Hematopoietic multipotent progenitor cell treated with erythropoietin and hydrocortisone succinate and interleukin-3 and kit ligand, for 4 days (in vitro differentiated cells): ENCODE data around the gene CHML.

Source experiments
- DNase-seq: peaks from one replicate; pipeline ENCODE4 v3.0.0-alpha.2; 2015

Gene CHML

DNA sequence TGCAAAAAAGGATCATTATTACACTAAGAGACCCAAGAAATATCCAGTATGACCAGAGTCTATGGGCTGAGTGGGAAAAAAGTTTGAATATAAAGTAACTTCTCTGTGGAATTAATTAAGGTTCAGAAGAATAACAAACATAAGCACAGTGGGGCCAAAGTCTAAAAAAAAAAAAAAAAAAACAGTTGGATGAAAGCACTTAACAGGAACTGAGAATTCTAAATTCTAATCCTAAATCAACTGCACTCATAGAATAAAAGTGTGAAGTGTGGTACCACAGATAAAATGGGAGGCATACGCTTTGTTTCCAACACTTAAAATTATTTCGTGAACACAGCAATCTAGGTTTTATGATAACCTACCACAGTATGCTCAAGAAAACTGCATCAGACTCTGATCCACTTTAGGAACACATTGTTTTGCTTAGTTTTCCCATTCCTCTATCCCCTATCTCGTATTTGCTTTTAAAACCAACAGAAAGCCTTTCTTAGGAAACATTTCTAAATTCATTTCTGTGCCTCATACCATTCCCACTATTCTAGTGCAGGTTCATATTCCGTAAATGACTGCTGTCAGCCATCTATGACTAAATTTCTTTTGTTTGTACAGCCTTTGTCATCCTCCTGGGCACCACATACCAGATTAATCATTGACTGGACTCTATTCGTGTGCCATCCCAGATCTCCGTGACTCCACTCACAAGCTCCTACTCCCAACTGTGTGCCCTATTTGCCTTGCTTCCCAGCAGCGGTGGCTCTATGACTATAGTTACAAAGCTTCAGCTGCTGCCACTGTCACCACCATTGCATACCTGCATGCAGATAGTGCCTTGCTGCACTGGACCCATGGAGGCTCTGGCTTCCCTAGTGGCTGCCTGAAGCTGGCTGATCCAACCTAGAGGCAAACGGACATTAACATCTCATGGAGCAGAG, 24.9 kb downstream of the CHML start:
- DNase-seq, result no peak

DNA sequence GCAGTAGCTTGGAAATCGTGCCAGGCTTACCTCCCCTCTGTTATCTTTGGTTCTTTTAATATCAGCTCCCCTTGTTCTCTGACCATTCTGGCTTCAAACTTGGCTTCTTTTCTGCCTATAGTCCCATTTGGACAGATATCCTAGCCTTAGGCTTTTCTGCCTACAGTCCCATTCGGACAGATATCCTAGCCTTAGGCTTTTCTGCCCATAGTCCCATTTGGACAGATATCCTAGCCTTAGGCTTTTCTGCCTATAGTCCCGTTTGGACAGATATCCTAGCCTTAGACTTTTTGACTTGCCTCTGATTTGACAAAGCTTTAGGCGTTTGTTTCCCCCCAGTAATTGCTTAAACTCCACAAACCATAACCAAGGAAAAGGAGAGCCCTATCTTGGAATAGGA, 25.6 kb downstream of the CHML start:
- no peak for DNase-seq

GRCh38 chr1:241614144-241614543, 26.0 kb downstream of the CHML start:
- no peak for DNase-seq

- DNase-seq, result no peak
Observed at GRCh38 chr1:241612533-241613477, 27.4 kb downstream of the CHML start.

GRCh38 chr1:241611736-241612135, 28.4 kb downstream of the CHML start:
- DNase-seq, result no peak

DNA sequence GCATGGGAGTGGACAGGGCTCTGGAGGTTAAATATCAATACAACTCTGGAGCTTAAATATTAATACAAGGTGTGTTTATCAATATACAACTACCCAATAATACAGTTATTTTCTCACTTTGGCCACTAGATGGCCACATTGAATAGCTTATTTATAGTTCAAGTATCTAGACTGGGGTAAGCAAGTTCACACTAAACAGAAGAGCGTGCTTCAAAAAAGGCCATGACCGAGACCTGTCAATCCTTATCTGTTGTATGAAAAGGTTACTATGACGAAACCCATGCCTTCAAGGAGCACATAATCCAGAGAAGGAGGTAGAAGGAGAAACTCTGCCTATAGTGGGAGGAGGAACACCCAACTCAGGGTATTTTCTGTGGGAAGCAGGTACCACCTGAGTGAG, 29.1 kb downstream of the CHML start:
- peak; percentile 88 for DNase-seq

GRCh38 chr1:241610056-241610815, 29.9 kb downstream of the CHML start:
- no peak for DNase-seq

DNA sequence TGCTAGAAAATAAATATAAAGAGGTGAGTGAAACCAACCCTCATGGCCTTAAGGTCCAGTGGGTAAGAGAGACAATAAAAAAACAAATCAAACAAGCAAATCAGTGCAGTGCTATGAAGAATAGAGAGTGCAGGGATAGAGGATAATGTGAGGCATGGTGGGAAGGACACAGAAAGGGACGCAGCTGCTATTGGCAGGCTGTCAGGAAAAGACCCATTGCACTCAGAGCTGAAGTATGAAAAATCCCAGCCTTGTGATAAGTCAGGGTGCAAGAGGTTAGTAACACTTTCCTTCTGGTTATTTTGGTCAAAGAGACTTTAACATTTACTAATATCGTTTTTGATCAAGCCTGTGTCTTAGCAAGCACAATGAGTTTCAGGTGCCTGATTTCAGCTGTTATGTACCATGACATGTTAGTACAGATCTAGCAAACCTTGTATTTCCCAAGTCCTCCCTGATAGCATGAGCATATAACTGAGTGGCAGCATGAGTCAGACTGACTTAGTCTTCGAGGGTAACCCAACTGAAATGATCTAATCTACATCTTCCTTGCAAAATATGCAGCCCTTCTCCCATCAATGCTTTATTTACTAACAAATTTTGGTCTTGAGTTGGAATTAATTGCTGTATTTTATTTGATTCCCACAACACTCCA, 31.7 kb downstream of the CHML start:
- no peak for DNase-seq

- no peak for DNase-seq
Observed at GRCh38 chr1:241607497-241607896, 32.7 kb downstream of the CHML start.

DNA sequence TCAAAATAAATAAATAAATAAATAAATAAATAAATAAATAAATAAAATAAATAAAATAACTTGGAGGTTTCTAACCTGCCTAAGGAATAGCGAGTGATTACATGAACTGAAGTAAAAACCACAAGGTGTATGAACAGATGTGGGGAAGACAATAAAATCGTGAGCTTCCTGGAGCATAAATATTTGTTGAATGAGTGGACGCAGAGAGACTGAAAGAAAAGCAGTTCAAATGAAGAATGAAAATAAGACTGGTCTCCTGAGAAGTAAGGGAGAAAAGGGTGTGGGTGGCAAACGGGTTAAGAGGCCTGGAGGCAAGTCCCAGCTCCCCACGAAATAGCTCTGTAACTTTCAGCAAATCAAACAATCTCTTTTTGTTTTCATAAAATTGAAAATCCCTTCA, 33.6 kb downstream of the CHML start:
- no peak for DNase-seq

DNA sequence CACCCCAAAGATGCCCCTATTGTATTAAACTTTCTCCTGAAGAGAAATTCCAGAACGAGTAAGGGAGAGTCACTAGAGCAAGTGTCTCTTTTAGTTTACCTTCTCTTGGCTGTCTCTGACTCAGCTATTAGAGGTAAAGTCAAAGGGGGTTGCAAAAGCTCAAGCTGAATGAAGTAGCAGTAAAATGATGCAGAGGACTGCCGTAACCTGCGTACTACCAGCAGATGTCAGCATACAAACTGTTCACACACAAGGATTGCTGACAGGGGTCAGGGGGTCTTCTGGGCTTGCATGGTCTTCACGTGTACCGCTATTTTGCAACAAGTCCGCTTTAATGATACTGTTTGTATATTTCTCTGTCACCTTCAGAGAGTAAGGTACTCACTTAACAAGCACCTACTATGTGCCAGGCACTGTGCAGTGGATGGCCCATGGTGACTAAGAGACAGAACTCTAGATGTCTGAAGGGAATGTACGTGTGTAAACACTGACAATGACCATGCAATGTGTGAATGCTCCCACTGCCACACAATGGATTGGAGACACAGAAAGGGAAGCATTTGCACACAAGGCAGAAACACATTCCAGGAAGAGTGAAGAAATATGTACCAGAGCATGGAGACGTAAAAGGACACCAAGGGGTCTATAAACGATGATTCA, 34.9 kb downstream of the CHML start:
- peak; percentile 42 for DNase-seq

- no peak for DNase-seq
Observed at GRCh38 chr1:241603731-241604245, 36.4 kb downstream of the CHML start.

DNA sequence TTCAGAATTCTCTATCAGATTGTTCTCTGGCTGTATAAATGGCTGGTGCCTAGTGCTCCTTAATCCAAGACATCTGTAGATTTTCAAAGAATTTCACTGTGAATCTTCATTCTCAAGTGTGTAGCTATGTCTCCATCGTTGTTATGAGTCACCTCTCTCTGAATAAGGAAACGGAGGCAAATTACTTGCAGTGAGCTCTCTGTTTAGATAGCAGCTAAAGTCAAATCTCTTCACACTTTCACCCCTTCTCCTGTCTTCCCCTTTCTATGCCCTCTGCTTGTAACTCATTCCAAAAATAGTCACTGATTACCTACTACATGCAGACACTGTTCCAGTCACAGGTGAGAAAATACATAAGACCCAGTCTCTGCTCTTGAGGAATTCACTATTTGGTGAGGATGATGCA, 39.7 kb downstream of the CHML start:
- DNase-seq, result no peak

DNA sequence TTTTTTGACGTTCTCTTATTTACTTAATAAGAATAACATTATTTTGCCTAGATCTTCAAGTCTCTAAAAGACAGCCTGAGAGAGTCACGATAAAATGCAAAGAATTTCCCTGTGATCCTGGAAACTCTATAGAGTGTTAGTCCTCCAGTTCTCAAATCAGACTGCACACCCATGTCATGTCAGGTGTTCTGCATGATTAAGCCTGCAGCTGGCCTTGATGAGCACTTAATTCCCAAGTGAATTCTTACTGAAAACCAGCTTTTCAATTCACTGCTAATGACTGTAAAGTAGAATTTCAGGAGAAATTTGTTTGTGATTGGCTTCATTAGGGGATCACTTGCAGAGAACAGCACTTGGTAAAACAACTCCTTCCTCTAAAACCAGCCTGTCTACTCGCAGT, 41.9 kb downstream of the CHML start:
- no peak for DNase-seq

DNA sequence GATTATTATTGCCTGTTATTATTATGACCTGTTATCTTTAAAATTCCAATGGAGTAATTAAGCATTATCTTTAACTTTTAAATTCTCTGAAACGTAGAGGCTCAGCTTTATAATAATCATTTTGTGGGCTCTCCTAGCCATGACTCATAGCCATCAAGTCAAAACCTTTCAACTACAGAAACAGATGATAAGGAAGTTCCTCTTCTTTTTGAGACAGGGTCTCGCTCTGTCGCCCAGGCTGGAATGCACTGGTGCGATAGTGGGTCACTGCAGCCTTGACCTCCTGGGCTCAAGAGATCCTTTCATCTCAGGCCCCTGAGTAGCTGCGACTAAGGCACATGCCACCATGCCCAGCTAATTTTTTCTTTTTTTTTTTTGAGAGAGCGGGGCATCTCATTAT, 43.5 kb downstream of the CHML start:
- peak; percentile 16 for DNase-seq

GRCh38 chr1:241593186-241593585, 47.0 kb downstream of the CHML start:
- no peak for DNase-seq

DNA sequence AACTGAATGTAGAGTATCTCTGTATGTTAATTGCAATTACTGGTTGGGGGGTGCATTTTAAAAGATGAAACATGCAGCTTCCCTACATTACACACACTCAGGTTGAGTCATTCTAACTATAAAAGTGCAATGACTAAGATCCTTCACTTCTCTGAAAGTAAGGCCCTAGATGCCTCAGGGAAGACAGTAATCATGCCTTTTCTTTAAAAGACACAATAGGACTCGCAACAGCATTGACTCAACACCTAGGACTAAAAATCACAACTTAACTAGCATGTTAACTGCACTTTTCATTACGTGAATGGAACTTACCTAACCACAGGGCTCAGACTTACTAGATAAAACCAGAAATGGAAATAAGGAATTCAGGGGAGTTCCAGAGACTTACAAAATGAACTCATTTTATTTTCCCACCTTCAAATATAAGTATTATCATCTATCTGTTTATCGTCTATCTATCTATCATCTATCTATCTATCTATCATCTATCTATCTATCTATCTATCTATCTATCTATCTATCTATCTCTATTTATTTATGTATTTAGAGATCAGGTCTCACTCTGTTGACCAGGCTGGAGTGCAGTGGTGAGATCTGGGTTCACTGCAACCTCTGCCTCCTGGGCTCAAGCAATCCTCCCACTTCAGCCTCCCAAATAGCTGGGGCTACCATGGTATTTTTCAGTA, 47.8 kb downstream of the CHML start:
- DNase-seq, result no peak

DNA sequence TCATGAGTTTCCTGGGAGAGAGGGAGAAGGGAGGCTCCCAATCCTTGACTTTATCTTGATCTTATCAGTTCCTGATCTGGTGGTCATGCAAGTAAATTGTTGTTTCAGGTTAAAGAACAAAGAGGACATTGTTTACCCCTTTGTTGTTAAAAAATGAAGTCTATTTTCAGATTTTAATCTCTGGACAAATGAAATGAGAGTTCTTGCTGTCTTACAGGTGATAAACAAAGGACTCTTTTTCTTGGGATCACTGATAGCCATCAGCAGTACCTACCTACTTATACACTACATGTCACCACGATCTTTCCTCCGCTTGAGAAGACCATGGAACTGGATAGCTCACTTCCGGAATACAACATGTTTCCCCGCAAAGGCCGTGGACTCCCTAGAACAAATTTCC, 48.4 kb downstream of the CHML start:
- no peak for DNase-seq

DNA sequence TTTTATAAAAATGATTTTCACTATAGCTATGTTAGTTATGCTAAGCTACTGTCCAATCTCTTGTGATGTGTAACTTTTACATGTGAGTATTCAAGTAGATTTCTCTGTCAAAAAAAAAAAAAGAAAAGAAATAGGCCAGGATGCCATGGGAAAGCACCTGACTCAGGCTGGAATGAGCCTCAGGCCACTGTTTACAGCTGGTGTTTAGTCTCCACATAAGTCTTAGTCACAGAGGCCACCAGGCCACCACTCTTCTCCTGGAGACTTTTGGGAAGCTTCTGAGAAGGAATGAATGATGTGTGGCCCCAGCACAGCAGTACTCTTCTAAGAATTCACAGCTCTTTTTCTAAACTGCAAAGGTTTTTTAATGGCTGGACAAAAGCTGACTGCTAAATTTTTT, 48.9 kb downstream of the CHML start:
- DNase-seq, result no peak

- no peak for DNase-seq
Observed at GRCh38 chr1:241590719-241591118, 49.5 kb downstream of the CHML start.
